Ascending aorta (tissue), 2 donors: Measurements from ENCODE around the gene SIK3. TPM values are rescaled to one million over a fixed set of nuclear protein-coding genes. Genes with fewer than 3 reads are reported as not detected.

ENCODE experiments used
- DNase-seq, 2 donors: peaks; one replicate each; pipeline ENCODE4 v3.0.0-alpha.2; 2019; ENCODE audit warnings: low spot score in 2 of 2
- H3K27ac ChIP-seq, 2 donors: fragments of 200-600 bp; sonication (generic); one replicate each; pipeline ENCODE4 v1.5.1; 2016 to 2017; ENCODE audit warnings: mild to moderate bottlenecking in 1 of 2
- H3K27me3 ChIP-seq: fragments of 200-600 bp; sonication (generic); one replicate; pipeline ENCODE4 v1.5.1; 2017
- H3K36me3 ChIP-seq, 2 donors: fragments of 200-600 bp; sonication (generic); one replicate each; pipeline ENCODE4 v1.5.1; 2016
- H3K4me1 ChIP-seq, 2 donors: fragments of 200-600 bp; sonication (generic); one replicate each; pipeline ENCODE4 v1.5.1; 2016 to 2017; ENCODE audit warnings: mild to moderate bottlenecking in 1 of 2
- H3K4me3 ChIP-seq, 2 donors: fragments of 200-600 bp; sonication (generic); one replicate each; pipeline ENCODE4 v1.5.1; 2016 to 2017; ENCODE audit warnings: mild to moderate bottlenecking in 1 of 2
- H3K9me3 ChIP-seq, 2 donors: fragments of 200-600 bp; sonication (generic); one replicate each; pipeline ENCODE4 v1.5.1; 2016
- CTCF ChIP-seq, 3 experiments: fragments of 200-600 bp in 2 of 3; fragments of 450-650 bp in 1 of 3; sonication (generic) in 2 of 3; IDR thresholded peaks; one replicate each; pipeline ENCODE4 v1.5.1; 2016 to 2019; ENCODE audit warnings: antibody characterized with exemption in 3 of 3, mild to moderate bottlenecking in 1 of 3, moderate library complexity in 1 of 3
- intact Hi-C: fragments of 100-400 bp; cut with DNase I; formaldehyde crosslinking; loops from one replicate; pipeline ENCODE4 v1.15.1; 2023
- total RNA-seq: library from RNA; depleted of rRNA; stranded (reverse); fragments of >200 nt; gene quantifications from one replicate; pipeline ENCODE4 v1.1.0, GENCODE V29; 2016

SIK3 gene
- total RNA-seq, 1 donor from 2014 or later = 22.5 TPM

GRCh38 chr11:117072517-117073461, 25.4 kb downstream of the SIK3 start:
- no peak for DNase-seq
- no peaks in the 10 kb centered on the region for H3K27me3 ChIP-seq
- H3K4me3 ChIP-seq = no peak overlapping the region
- no peak overlapping the region for H3K27ac ChIP-seq
- intact Hi-C loops = no loop called here
- H3K36me3 ChIP-seq = no peaks in the 10 kb centered on the region
- no peak for TF ChIP-seq CTCF (IDR thresholded peaks at IDR 0.05)
- no peaks in the 10 kb centered on the region for H3K9me3 ChIP-seq
- H3K4me1 ChIP-seq = peaks cover 0 to 22% of the 10 kb centered on the region in 2 donors

- intact Hi-C loops = no loop called here
- Histone ChIP-seq H3K4me1 (peaks cover 0 to 10% of the 10 kb centered on the region in 2 donors), H3K27ac (no peak overlapping the region)
Measured at GRCh38 chr11:117071344-117071787, 26.9 kb downstream of the SIK3 start.

GRCh38 chr11:117070016-117070415, 28.2 kb downstream of the SIK3 start:
- no peak for TF ChIP-seq CTCF (IDR thresholded peaks at IDR 0.05)
- Histone ChIP-seq H3K27me3 (no peaks in the 10 kb centered on the region), H3K36me3 (no peaks in the 10 kb centered on the region), H3K4me1 (peaks cover 0 to 10% of the 10 kb centered on the region in 2 donors), H3K27ac (no peak overlapping the region), H3K4me3 (no peak overlapping the region), H3K9me3 (no peaks in the 10 kb centered on the region)
- intact Hi-C loops = no loop called here
- no peak for DNase-seq

More at GRCh38 chr11:117071344-117071787, 26.9 kb downstream of the SIK3 start:
- no peak for DNase-seq
- Histone ChIP-seq H3K36me3 (no peaks in the 10 kb centered on the region), H3K27me3 (no peaks in the 10 kb centered on the region), H3K4me3 (no peak overlapping the region), H3K9me3 (no peaks in the 10 kb centered on the region)
- no peak for TF ChIP-seq CTCF (IDR thresholded peaks at IDR 0.05)

- Histone ChIP-seq H3K36me3 (no peaks in the 10 kb centered on the region), H3K27me3 (no peaks in the 10 kb centered on the region), H3K27ac (no peak overlapping the region), H3K4me1 (peaks cover 0 to 17% of the 10 kb centered on the region in 2 donors), H3K9me3 (no peaks in the 10 kb centered on the region), H3K4me3 (no peak overlapping the region)
- no peak for TF ChIP-seq CTCF (IDR thresholded peaks at IDR 0.05)
- no peak for DNase-seq
- intact Hi-C loops = no loop called here
Measured at GRCh38 chr11:117068303-117068860, 29.8 kb downstream of the SIK3 start.

- Histone ChIP-seq H3K27ac (no peak overlapping the region), H3K4me3 (no peak overlapping the region), H3K36me3 (no peaks in the 10 kb centered on the region), H3K4me1 (peaks cover 0 to 10% of the 10 kb centered on the region in 2 donors), H3K9me3 (no peaks in the 10 kb centered on the region), H3K27me3 (no peaks in the 10 kb centered on the region)
- intact Hi-C loops = no loop called here
- DNase-seq = no peak
- no peak for TF ChIP-seq CTCF (IDR thresholded peaks at IDR 0.05)
Measured at GRCh38 chr11:117066959-117067358, 31.3 kb downstream of the SIK3 start.
